HUES64 (cell line): ENCODE results near the gene EXOC7.

Experiments used
- H3K27ac ChIP-seq: 2 replicates; pipeline ENCODE4 v1.7.0; 2013; ENCODE audit warnings: low read depth, low read length, inconsistent platforms
- H3K27me3 ChIP-seq: 2 replicates; pipeline ENCODE4 v1.6.1; 2013; ENCODE audit warnings: mild to moderate bottlenecking, low read length; ENCODE audit not compliant: insufficient read depth
- H3K36me3 ChIP-seq: 2 replicates; pipeline ENCODE4 v1.6.1; 2013; ENCODE audit warnings: mild to moderate bottlenecking, low read length; ENCODE audit not compliant: insufficient read depth
- H3K4me1 ChIP-seq: 2 replicates; pipeline ENCODE4 v1.6.1; 2013; ENCODE audit warnings: mild to moderate bottlenecking, low read length, moderate library complexity; ENCODE audit not compliant: insufficient read depth
- H3K4me3 ChIP-seq: 2 replicates; pipeline ENCODE4 v1.5.1; 2013; ENCODE audit warnings: mild to moderate bottlenecking, low read length, moderate library complexity
- H3K9ac ChIP-seq: 2 replicates; pipeline ENCODE4 v1.6.1; 2013; ENCODE audit warnings: mild to moderate bottlenecking, low read depth, low read length
- H3K9me3 ChIP-seq: 2 replicates; pipeline ENCODE4 v1.6.1; 2013; ENCODE audit warnings: low read depth, low read length; ENCODE audit not compliant: insufficient read depth
- WGBS: fragments of 150-250, 120-280 bp; methylation state at CpG from one replicate; pipeline ENCODE4 v1.1.7; 2013; ENCODE audit warnings: missing lambda C conversion rate; 5-methylcytosine and 5-hydroxymethylcytosine counted together

Gene EXOC7

GRCh38 chr17:76137001-76137350 lies 33.4 kb upstream of the EXOC7 start:
- Histone ChIP-seq H3K4me3 (no peak overlapping the region), H3K4me1 (peaks cover 49% of the 10 kb centered on the region), H3K9ac (no peak overlapping the region), H3K36me3 (no peaks in the 10 kb centered on the region), H3K27me3 (peaks cover 96% of the 10 kb centered on the region), H3K27ac (no peak overlapping the region), H3K9me3 (no peaks in the 10 kb centered on the region)
- WGBS: 5% methylated on average over 7 of the region's 7 CpGs

GRCh38 chr17:76136276-76137000 lies 32.9 kb upstream of the EXOC7 start:
- peaks cover 50% of the 10 kb centered on the region for H3K4me1 ChIP-seq
- no peak overlapping the region for H3K9ac ChIP-seq
- no peaks in the 10 kb centered on the region for H3K9me3 ChIP-seq
- no peaks in the 10 kb centered on the region for H3K36me3 ChIP-seq
- peaks cover 96% of the 10 kb centered on the region for H3K27me3 ChIP-seq
- H3K27ac ChIP-seq: no peak overlapping the region
- no peak overlapping the region; the same call in 1 of the 2 replicates for H3K4me3 ChIP-seq
- 11% methylated on average over 16 of the region's 16 CpGs for WGBS

- no peak overlapping the region for H3K9ac ChIP-seq
- no peaks in the 10 kb centered on the region for H3K9me3 ChIP-seq
- H3K4me3 ChIP-seq: peak overlapping the region; percentile 36; the same call in 1 of the 2 replicates
- H3K36me3 ChIP-seq: no peaks in the 10 kb centered on the region
- peak overlapping the region; percentile 64; the same call in 1 of the 2 replicates for H3K27ac ChIP-seq
- 9% methylated on average over 7 of the region's 8 CpGs for WGBS
- H3K4me1 ChIP-seq: peaks cover 55% of the 10 kb centered on the region
- H3K27me3 ChIP-seq: peaks cover 97% of the 10 kb centered on the region
These were observed 32.2 kb upstream of the EXOC7 start for GRCh38 chr17:76135810-76136188.

GRCh38 chr17:76134911-76135809 lies 31.6 kb upstream of the EXOC7 start:
- Histone ChIP-seq H3K9me3 (no peaks in the 10 kb centered on the region), H3K27ac (peak overlapping the region; percentile 86; the same call in 1 of the 2 replicates), H3K9ac (peak overlapping the region; percentile 51; the same call in 1 of the 2 replicates), H3K4me1 (peaks cover 57% of the 10 kb centered on the region), H3K27me3 (peaks cover 97% of the 10 kb centered on the region), H3K4me3 (peak overlapping the region; percentile 36), H3K36me3 (no peaks in the 10 kb centered on the region)
- WGBS: 4% methylated on average over 20 of the region's 22 CpGs

- H3K27me3 ChIP-seq: peaks cover 77% of the 10 kb centered on the region
- H3K36me3 ChIP-seq: no peaks in the 10 kb centered on the region
- H3K4me1 ChIP-seq: peaks cover 40% of the 10 kb centered on the region
- H3K4me3 ChIP-seq: peak overlapping the region; percentile 37
- H3K27ac ChIP-seq: peak overlapping the region; percentile 78; the same call in 1 of the 2 replicates
- H3K9ac ChIP-seq: no peak overlapping the region
- WGBS: 9% methylated on average over 16 of the region's 21 CpGs
- no peaks in the 10 kb centered on the region for H3K9me3 ChIP-seq
These were observed 29.2 kb upstream of the EXOC7 start for GRCh38 chr17:76132574-76133338.

- H3K9me3 ChIP-seq: no peaks in the 10 kb centered on the region
- H3K9ac ChIP-seq: peak overlapping the region; percentile 13; the same call in 1 of the 2 replicates
- peak overlapping the region; percentile 27; the same call in 1 of the 2 replicates for H3K4me3 ChIP-seq
- WGBS: 18% methylated on average over 21 of the region's 21 CpGs
- H3K36me3 ChIP-seq: no peaks in the 10 kb centered on the region
- peak overlapping the region; percentile 48; the same call in 1 of the 2 replicates for H3K27ac ChIP-seq
- H3K27me3 ChIP-seq: peaks cover 69% of the 10 kb centered on the region
- peaks cover 37% of the 10 kb centered on the region for H3K4me1 ChIP-seq
These were observed 28.3 kb upstream of the EXOC7 start for GRCh38 chr17:76131692-76132573.

GRCh38 chr17:76131051-76131691 lies 27.6 kb upstream of the EXOC7 start:
- no peaks in the 10 kb centered on the region for H3K9me3 ChIP-seq
- 45% methylated on average over 21 of the region's 21 CpGs for WGBS
- no peak overlapping the region for H3K9ac ChIP-seq
- no peaks in the 10 kb centered on the region for H3K36me3 ChIP-seq
- H3K4me1 ChIP-seq: peaks cover 29% of the 10 kb centered on the region
- H3K27me3 ChIP-seq: peaks cover 61% of the 10 kb centered on the region
- no peak overlapping the region for H3K27ac ChIP-seq
- H3K4me3 ChIP-seq: no peak overlapping the region; the same call in 1 of the 2 replicates

- WGBS: 77% methylated on average over 13 of the region's 13 CpGs
- Histone ChIP-seq H3K27ac (no peak overlapping the region), H3K9ac (no peak overlapping the region), H3K36me3 (no peaks in the 10 kb centered on the region), H3K4me1 (peaks cover 26% of the 10 kb centered on the region), H3K4me3 (no peak overlapping the region), H3K9me3 (no peaks in the 10 kb centered on the region), H3K27me3 (peaks cover 54% of the 10 kb centered on the region)
These were observed 26.9 kb upstream of the EXOC7 start for GRCh38 chr17:76130473-76130872.

GRCh38 chr17:76125922-76126321 lies 22.3 kb upstream of the EXOC7 start:
- no peak overlapping the region for H3K4me3 ChIP-seq
- no peaks in the 10 kb centered on the region for H3K9me3 ChIP-seq
- peaks cover 19% of the 10 kb centered on the region for H3K27me3 ChIP-seq
- WGBS: 97% methylated on average over 1 of the region's 1 CpG
- H3K4me1 ChIP-seq: peaks cover 9% of the 10 kb centered on the region
- H3K36me3 ChIP-seq: no peaks in the 10 kb centered on the region
- no peak overlapping the region for H3K9ac ChIP-seq
- H3K27ac ChIP-seq: no peak overlapping the region

GRCh38 chr17:76125391-76125675 lies 21.7 kb upstream of the EXOC7 start:
- H3K4me1 ChIP-seq: peaks cover 9% of the 10 kb centered on the region
- no peak overlapping the region for H3K4me3 ChIP-seq
- no peak overlapping the region for H3K27ac ChIP-seq
- 85% methylated on average over 5 of the region's 5 CpGs for WGBS
- no peaks in the 10 kb centered on the region for H3K36me3 ChIP-seq
- peaks cover 13% of the 10 kb centered on the region for H3K27me3 ChIP-seq
- H3K9ac ChIP-seq: no peak overlapping the region
- H3K9me3 ChIP-seq: no peaks in the 10 kb centered on the region
